Psoas muscle (tissue), 8 donors: ENCODE results near the gene TSPYL2. TPM values are rescaled to one million over a fixed set of nuclear protein-coding genes. Genes with fewer than 3 reads are reported as not detected.
A peak's percentile ranks its signal among the peaks of the same experiment; 100 is the strongest.

Source experiments
- ATAC-seq, 4 donors: fragments of 200-7000 bp; cut with Tn5 transposase; one replicate each; pipeline ENCODE4 v1.9.1; 2020; ENCODE audit warnings: moderate library complexity in 3 of 4, mild to moderate bottlenecking in 2 of 4
- DNase-seq, 2 donors: peaks; one replicate each; pipeline ENCODE4 v3.0.0-alpha.2; 2020
- H3K27ac ChIP-seq: fragments of 200-600 bp; one replicate; pipeline ENCODE4 v1.8.0; 2022
- H3K27me3 ChIP-seq, 3 donors: fragments of 200-600 bp in 1 of 3; one replicate each; pipeline versions ENCODE4 v1.6.1 to v1.8.0; 2013 to 2022; ENCODE audit warnings: low read length in 2 of 3, mild to moderate bottlenecking in 2 of 3, moderate library complexity in 1 of 3; ENCODE audit not compliant: insufficient read depth in 3 of 3
- H3K36me3 ChIP-seq, 2 donors: fragments of 200-600 bp in 1 of 2; one replicate each; pipeline versions ENCODE4 v1.6.1 to v1.8.0; 2013 to 2022; ENCODE audit warnings: low read depth in 1 of 2, mild to moderate bottlenecking in 1 of 2, moderate library complexity in 1 of 2; ENCODE audit not compliant: insufficient read depth in 1 of 2
- H3K4me1 ChIP-seq: fragments of 200-600 bp; one replicate; pipeline ENCODE4 v1.8.0; 2022
- H3K4me3 ChIP-seq: fragments of 200-600 bp; one replicate; pipeline ENCODE4 v1.8.0; 2022; ENCODE audit warnings: mild to moderate bottlenecking
- H3K9me3 ChIP-seq: fragments of 200-600 bp; one replicate; pipeline ENCODE4 v1.8.0; 2022
- CTCF ChIP-seq: fragments of 200-600 bp; IDR thresholded peaks from one replicate; pipeline ENCODE4 v1.8.0; 2022; ENCODE audit warnings: antibody characterized with exemption
- WGBS, 3 donors: extraction: QIAGEN DNeasy Blood & Tissue Kit; methylation state at CpG; one replicate each; pipeline versions ENCODE4 v1.1.6 to v1.1.7; 2013; 5-methylcytosine and 5-hydroxymethylcytosine counted together
- intact Hi-C, 2 donors: fragments of 100-400 bp; cut with DNase I; formaldehyde crosslinking; loops; one replicate each; pipeline versions ENCODE4 v1.11.0 to v1.14.2; 2022
- polyA plus RNA-seq, 3 donors: library from polyadenylated mRNA; stranded (reverse); fragments of 200-250 nt; gene quantifications; one replicate each; pipeline ENCODE4 v1.2.3, GENCODE V29; 2013
- total RNA-seq, 4 donors: library from RNA; stranded (reverse); fragmentation: NEBNext Ultra II Directional in 2 of 4; extraction: Animal tissue kit (Norgen Biotek cat#: 25700) in 2 of 4; gene quantifications; one replicate each; pipeline versions ENCODE4 v1.2.1 to v1.2.4, GENCODE V29; 2021 to 2023
- donor health status: healthy with polysubstance abuse.
- donor health status: DM: no; HTN: no; CAD: no; lungs with moderate emphysema.
- donor health status: Bipolar disorder and iron deficiency.
- donor health status: healthy.
- donor health status: DM: yes; HTN: yes; CAD: no.
- donor health status: DM: no; HTN: no; CAD: no.
- donor health status: DM: no; HTN: no; CAD: no.
- donor health status: DM: yes; HTN: yes; CAD: no.

TSPYL2 gene
- total and polyA plus RNA-seq, 7 donors = 9.2 to 56.4 (median 23.2) TPM

DNA sequence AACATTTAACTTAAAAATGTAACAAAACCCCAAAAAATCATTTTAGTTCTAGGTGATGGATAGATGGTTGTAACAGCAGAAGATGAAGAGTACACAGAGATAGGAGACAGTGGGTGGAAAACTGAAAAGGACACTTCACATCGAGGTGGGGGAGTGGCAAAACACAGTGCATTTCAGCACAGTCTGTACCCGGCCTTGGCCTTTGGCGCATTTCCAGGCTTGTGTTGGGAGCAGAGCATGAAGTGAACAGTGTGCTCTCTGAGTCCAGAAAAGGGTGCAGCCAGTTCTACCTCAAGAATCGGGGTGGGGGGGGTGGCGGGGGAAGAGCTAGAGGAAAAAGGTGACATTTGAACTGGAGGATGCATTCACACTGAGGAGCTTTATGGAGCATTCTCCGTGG, 4.3 kb downstream of the TSPYL2 start:
- 28 to 57% (median 40%) methylated on average over 6 of the region's 6 CpGs for WGBS, 3 donors
- H3K9me3 ChIP-seq = no peaks in the 10 kb centered on the region
- H3K27ac ChIP-seq = no peak overlapping the region
- peak in 1 of 2 donors; percentile 86 for DNase-seq
- no peaks in the 10 kb centered on the region for H3K4me1 ChIP-seq
- peaks cover 0 to 29% (median 0%) of the 10 kb centered on the region in 3 donors for H3K27me3 ChIP-seq
- intact Hi-C loops = loop anchor here in 1 of 2 donors (10.0 kb wide), 1 partner anchor 138 kb away; the partner anchor contains the start of gene KDM5C
- ATAC-seq = peak in 2 of 4 donors; percentile 13 to 28
- no peak for TF ChIP-seq CTCF
- H3K4me3 ChIP-seq = no peak overlapping the region
- H3K36me3 ChIP-seq = peaks cover 0 to 18% of the 10 kb centered on the region in 2 donors

DNA sequence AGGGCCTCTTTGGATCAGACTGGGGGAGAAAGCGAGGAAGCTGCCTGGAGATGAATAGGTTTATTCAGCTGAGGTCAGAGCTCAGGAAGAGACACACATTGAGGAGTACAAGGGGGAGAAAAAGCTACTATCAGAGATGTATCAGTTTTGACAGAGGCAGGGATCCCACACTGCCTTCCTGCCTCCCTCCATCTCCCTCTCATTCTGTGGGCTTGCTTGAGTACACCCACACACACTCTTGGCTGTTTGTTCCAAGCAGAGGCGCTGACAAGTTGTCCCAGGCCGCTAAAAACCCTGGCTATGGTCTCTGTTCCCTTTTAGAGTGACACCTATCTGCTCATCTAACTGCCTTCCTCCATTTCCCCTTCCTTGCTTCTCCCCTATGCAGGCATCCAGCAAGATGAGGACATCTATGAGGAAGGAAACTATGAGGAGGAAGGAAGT, 5.2 kb downstream of the TSPYL2 start:
- DNase-seq (no peak), ATAC-seq (no peak)
- H3K4me1 ChIP-seq = no peaks in the 10 kb centered on the region
- peaks cover 0 to 27% (median 0%) of the 10 kb centered on the region in 3 donors for H3K27me3 ChIP-seq
- TF ChIP-seq CTCF = no peak
- H3K4me3 ChIP-seq = no peak overlapping the region
- H3K36me3 ChIP-seq = peaks cover 0 to 18% of the 10 kb centered on the region in 2 donors
- H3K9me3 ChIP-seq = no peaks in the 10 kb centered on the region
- H3K27ac ChIP-seq = no peak overlapping the region
- WGBS, 3 donors = 59 to 86% (median 74%) methylated on average over 3 of the region's 3 CpGs
- intact Hi-C loops = loop anchor here in 1 of 2 donors (10.0 kb wide), 1 partner anchor 137 kb away; the partner anchor contains the start of gene KDM5C

DNA sequence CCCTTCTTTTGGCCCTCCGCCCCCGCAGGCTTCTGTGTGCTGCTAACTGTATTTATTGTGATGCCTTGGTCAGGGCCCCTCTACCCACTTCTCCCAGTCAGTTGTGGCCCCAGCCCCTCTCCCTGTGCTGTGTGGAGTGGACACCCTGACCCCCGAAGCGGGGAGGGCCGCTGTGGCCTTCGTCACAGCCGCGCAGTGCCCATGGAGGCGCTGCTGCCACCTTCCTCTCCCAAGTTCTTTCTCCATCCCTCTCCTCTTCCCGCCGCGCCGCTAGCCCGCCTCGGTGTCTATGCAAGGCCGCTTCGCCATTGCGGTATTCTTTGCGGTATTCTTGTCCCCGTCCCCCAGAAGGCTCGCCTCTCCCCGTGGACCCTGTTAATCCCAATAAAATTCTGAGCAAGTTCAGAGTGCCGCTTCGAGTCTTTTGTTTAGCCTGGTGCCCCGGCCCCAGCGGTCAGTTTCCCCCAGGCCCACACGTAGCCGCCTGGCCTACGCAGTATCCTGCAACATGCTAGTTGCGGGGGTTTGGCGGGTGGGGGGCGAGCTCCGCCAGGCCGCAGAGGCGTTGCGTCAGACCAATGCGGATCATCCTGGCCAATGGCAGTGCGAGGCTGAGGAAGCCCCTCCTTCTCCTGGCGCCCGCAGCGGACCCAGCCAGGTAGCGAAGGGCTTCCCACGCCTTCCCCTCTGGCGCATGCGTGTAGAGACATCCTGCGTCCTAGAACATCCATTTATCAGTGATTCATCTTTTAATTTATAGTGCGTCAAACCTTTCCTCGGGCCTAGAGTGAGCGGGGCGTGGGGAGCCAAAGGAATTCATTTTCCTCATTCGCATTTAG, 6.2 kb downstream of the TSPYL2 start:
- TF ChIP-seq CTCF = no peak
- peaks cover 0 to 18% of the 10 kb centered on the region in 2 donors for H3K36me3 ChIP-seq
- intact Hi-C loops = loop anchor here in 1 of 2 donors (10.0 kb wide), 1 partner anchor 136 kb away; the partner anchor contains the start of gene KDM5C

DNA sequence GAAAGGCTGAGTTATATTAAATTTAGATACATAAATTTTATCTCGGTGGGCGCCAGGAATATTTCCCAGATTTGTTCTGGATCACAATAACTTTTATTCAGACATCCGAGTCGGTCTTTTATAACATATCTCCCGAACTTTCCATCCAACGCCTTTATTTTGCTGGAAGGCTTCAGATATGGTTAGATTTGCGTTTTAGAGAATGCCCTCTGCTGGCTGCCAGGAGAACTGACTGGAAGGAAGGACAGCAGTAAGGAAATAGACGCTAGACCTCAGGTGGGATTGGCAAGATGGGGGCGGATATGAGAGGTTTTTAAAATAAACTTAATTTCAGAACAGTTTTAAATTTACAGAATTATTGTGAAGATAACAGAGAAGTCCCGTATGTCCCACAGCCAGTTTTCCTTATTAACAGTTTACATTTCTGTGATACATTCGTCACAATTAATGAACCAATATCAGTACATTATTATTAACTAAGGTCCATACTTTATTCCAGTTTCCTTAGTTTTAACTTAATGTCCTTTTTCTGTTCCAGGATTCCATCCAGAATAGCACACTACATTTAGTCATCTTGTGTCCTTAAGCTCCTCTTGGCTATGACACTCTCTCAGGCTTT, 7.2 kb downstream of the TSPYL2 start:
- ATAC-seq = peak in 2 of 4 donors; percentile 29 to 48
- peaks cover 0 to 20% (median 0%) of the 10 kb centered on the region in 3 donors for H3K27me3 ChIP-seq
- H3K27ac ChIP-seq = peak overlapping the region; percentile 72

More for the DNA sequence above, 6.2 kb downstream of the TSPYL2 start:
- H3K27ac ChIP-seq = peak overlapping the region; percentile 72
- DNase-seq (peak; percentile 83 to 88), ATAC-seq (peak; percentile 77 to 88 (median 80))
- no peaks in the 10 kb centered on the region for H3K4me1 ChIP-seq
- peak overlapping the region; percentile 62 for H3K4me3 ChIP-seq
- 27 to 47% (median 40%) methylated on average over 32 to 51 of the region's 51 CpGs for WGBS, 3 donors
- no peaks in the 10 kb centered on the region for H3K9me3 ChIP-seq
- peaks cover 0 to 22% (median 0%) of the 10 kb centered on the region in 3 donors for H3K27me3 ChIP-seq

More for the DNA sequence above, 7.2 kb downstream of the TSPYL2 start:
- Histone ChIP-seq H3K4me3 (peak overlapping the region; percentile 62), H3K9me3 (no peaks in the 10 kb centered on the region), H3K4me1 (no peaks in the 10 kb centered on the region), H3K36me3 (peaks cover 0 to 18% of the 10 kb centered on the region in 2 donors)
- peak; percentile 84 for TF ChIP-seq CTCF
- peak; percentile 41 to 63 for DNase-seq
- intact Hi-C loops = loop anchor here in 1 of 2 donors (10.0 kb wide), 1 partner anchor 135 kb away; the partner anchor contains the start of gene KDM5C
- WGBS, 3 donors = 10 to 17% (median 12%) methylated on average over 11 of the region's 11 CpGs
